ENCODE measurements around the gene FAT1. TPM values are rescaled to one million over a fixed set of nuclear protein-coding genes. Genes with fewer than 3 reads are reported as not detected.

FAT1 gene
- total RNA-seq, 1 experiment from 2014 or later = 197 TPM

DNA sequence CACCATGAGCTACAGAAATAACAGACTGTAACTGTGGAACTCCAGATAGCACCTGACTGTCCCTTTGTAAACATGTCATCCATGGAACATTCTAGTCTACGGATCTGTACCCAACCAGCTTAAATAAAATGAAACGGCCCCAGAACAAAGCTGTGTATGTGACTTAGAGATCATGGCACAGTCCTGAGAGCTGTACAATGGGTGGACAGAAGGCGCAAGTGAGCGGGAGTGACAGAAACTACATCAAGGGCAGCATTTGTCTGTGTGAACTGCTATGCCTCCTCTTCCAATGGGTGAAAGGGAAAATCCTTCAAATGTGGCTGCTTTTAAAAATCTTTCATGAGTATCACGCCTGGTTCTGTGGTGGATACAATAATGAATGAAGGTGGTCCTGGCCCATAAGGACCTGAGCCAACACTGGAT is 72.5 kb downstream of the FAT1 start:
- intact Hi-C loops (cut with micrococcal nuclease; ENCODE audit: unreplicated experiment) = no loop called here
- H3K27me3 Mint-ChIP-seq (ENCODE audit: unreplicated experiment) = no peaks in the 10 kb centered on the region
- peak overlapping the region; percentile 70 for H3K4me3 Mint-ChIP-seq (ENCODE audit: low read depth, unreplicated experiment)
- H3K9me3 Mint-ChIP-seq (ENCODE audit: low read depth, unreplicated experiment) = no peaks in the 10 kb centered on the region
- BruUV-seq (replicated peaks) = no TSS peak
- H3K36me3 Mint-ChIP-seq (ENCODE audit: insufficient read depth, unreplicated experiment) = peaks cover 11% of the 10 kb centered on the region
- TF ChIP-seq, protein P1, sequence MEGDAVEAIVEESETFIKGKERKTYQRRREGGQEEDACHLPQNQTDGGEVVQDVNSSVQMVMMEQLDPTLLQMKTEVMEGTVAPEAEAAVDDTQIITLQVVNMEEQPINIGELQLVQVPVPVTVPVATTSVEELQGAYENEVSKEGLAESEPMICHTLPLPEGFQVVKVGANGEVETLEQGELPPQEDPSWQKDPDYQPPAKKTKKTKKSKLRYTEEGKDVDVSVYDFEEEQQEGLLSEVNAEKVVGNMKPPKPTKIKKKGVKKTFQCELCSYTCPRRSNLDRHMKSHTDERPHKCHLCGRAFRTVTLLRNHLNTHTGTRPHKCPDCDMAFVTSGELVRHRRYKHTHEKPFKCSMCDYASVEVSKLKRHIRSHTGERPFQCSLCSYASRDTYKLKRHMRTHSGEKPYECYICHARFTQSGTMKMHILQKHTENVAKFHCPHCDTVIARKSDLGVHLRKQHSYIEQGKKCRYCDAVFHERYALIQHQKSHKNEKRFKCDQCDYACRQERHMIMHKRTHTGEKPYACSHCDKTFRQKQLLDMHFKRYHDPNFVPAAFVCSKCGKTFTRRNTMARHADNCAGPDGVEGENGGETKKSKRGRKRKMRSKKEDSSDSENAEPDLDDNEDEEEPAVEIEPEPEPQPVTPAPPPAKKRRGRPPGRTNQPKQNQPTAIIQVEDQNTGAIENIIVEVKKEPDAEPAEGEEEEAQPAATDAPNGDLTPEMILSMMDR (IDR thresholded peaks at IDR 0.05; ENCODE audit: unreplicated experiment) = no peak
- CTCF ChIA-PET = interaction anchor here (1.0 kb wide), 1 partner anchor 72 kb away, joined by 3 read pairs; the partner anchor contains the start of gene FAT1
- peaks cover 37% of the 10 kb centered on the region for H3K4me1 Mint-ChIP-seq (ENCODE audit: low read depth, unreplicated experiment)
- DNase-seq = no peak
- peak overlapping the region; percentile 69 for H3K27ac Mint-ChIP-seq (ENCODE audit: unreplicated experiment)

DNA sequence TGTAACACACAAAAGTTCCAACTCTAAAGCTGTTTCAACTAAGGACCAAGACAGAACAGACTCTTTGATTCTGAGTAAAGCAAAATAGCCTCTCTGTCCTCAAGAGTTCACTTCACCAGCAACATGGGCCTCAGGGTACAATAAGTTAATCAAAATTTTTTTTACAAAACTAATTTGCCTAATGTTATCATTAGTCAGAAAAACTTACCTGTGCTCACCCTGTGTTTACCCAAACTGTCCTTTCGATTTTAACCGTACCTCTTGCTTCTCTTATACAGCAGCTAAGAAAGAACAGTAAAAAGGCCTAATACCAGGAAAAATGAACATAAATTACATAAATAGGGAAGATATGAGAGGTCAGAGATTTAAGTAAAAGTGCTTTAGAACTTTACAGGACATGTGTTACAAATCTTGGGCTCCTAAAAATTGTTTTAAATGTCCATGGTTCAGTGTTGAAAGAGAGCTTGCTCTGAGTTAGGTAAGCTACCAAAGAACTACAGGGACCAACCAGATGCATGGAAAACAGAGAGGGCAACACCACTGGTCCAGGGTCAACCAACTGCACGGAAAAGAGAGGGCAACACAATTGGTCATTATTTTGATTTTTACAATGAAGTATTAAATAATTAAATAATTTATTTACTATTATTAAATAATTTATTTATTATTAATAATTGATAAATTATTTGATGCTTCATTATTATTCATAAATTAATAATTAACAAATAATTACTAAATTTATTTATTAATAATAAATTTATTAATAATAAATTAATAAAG is 73.1 kb downstream of the FAT1 start:
- H3K4me1 Mint-ChIP-seq (ENCODE audit: low read depth, unreplicated experiment) = peaks cover 43% of the 10 kb centered on the region
- H3K9me3 Mint-ChIP-seq (ENCODE audit: low read depth, unreplicated experiment) = no peaks in the 10 kb centered on the region
- CTCF ChIA-PET = no interaction called here
- H3K27ac Mint-ChIP-seq (ENCODE audit: unreplicated experiment) = peak overlapping the region; percentile 69
- BruUV-seq (replicated peaks) = no TSS peak
- intact Hi-C loops (cut with micrococcal nuclease; ENCODE audit: unreplicated experiment) = no loop called here
- no peak overlapping the region for H3K4me3 Mint-ChIP-seq (ENCODE audit: low read depth, unreplicated experiment)
- H3K36me3 Mint-ChIP-seq (ENCODE audit: insufficient read depth, unreplicated experiment) = peaks cover 16% of the 10 kb centered on the region
- no peak for DNase-seq
- TF ChIP-seq, protein P1 (IDR thresholded peaks at IDR 0.05; ENCODE audit: unreplicated experiment) = no peak
- H3K27me3 Mint-ChIP-seq (ENCODE audit: unreplicated experiment) = no peaks in the 10 kb centered on the region

- Mint-ChIP-seq H3K27me3 (ENCODE audit: unreplicated experiment) (no peaks in the 10 kb centered on the region), H3K4me1 (ENCODE audit: low read depth, unreplicated experiment) (peaks cover 53% of the 10 kb centered on the region), H3K4me3 (ENCODE audit: low read depth, unreplicated experiment) (no peak overlapping the region), H3K9me3 (ENCODE audit: low read depth, unreplicated experiment) (no peaks in the 10 kb centered on the region), H3K36me3 (ENCODE audit: insufficient read depth, unreplicated experiment) (peaks cover 22% of the 10 kb centered on the region), H3K27ac (ENCODE audit: unreplicated experiment) (no peak overlapping the region)
- intact Hi-C loops (cut with micrococcal nuclease; ENCODE audit: unreplicated experiment) = no loop called here
- no peak for DNase-seq
- TF ChIP-seq, protein P1 (IDR thresholded peaks at IDR 0.05; ENCODE audit: unreplicated experiment) = no peak
- CTCF ChIA-PET = no interaction called here
- BruUV-seq (replicated peaks) = no TSS peak
These were observed 75.8 kb downstream of the FAT1 start for GRCh38 chr4:186647821-186648220.

DNA sequence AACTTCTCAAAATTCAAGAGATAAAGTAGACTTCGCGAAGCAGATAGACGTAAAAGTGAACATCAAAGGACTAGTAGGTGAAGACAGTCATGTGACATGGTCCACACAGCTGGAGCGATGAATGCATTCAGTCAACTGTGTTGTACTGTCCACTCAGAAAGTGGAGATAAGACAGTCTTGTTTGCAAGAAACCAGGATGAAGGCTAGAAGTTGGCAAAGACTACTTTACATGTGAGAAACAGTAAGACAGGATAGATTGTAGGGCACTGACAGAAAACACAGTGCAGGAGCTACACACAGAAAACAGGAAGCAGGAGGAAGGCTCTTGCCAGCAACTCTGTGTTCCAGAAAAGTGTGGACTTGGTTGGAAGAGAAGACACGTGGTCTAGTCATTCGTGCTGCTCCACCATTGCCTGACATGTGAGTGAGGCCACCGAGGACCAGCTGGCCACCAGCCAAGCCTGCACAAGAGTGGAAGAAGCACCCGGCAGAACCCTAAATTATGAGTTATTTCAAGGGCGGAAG is 78.9 kb downstream of the FAT1 start:
- peaks cover 48% of the 10 kb centered on the region for H3K4me1 Mint-ChIP-seq (ENCODE audit: low read depth, unreplicated experiment)
- H3K36me3 Mint-ChIP-seq (ENCODE audit: insufficient read depth, unreplicated experiment) = peaks cover 26% of the 10 kb centered on the region
- intact Hi-C loops (cut with micrococcal nuclease; ENCODE audit: unreplicated experiment) = loop anchor here (1.0 kb wide), 1 partner anchor 17 kb away; no protein-coding TSS in a partner anchor
- no peak for DNase-seq
- no peaks in the 10 kb centered on the region for H3K9me3 Mint-ChIP-seq (ENCODE audit: low read depth, unreplicated experiment)
- no TSS peak for BruUV-seq (replicated peaks)
- CTCF ChIA-PET = interaction anchor here (0.5 kb wide), 1 partner anchor 41 kb away, joined by 5 read pairs; no protein-coding TSS in a partner anchor
- no peaks in the 10 kb centered on the region for H3K27me3 Mint-ChIP-seq (ENCODE audit: unreplicated experiment)
- TF ChIP-seq, protein P1 (IDR thresholded peaks at IDR 0.05; ENCODE audit: unreplicated experiment) = no peak
- H3K27ac Mint-ChIP-seq (ENCODE audit: unreplicated experiment) = peak overlapping the region; percentile 77
- H3K4me3 Mint-ChIP-seq (ENCODE audit: low read depth, unreplicated experiment) = no peak overlapping the region
